Karpas-422 (cell line): ENCODE measurements around the gene LZTR1. TPM values are rescaled to one million over a fixed set of nuclear protein-coding genes. Genes with fewer than 3 reads are reported as not detected.

ENCODE experiments used
- small RNA-seq: library from RNA; depleted of rRNA; stranded (forward); fragments of <200 nt; gene quantifications from one replicate; pipeline ENCODE3, GENCODE V24; 2014
- total RNA-seq: library from RNA; depleted of rRNA; stranded (reverse); fragments of >200 nt; shearing (Covaris generic); gene quantifications from 2 replicates; pipeline ENCODE4 v1.2.3, GENCODE V29; 2014; ENCODE audit warnings: low replicate concordance; rRNA removed

The LZTR1 gene
- total RNA-seq, 1 experiment from 2014 or later, result 22.4 TPM

Small RNA genes within 50 kb of the gene (small RNA-seq; reads per million reads assigned to genes)
- gene MIR649, result not detected

Other genes with a start within 250 kb of the LZTR1 start
- not detected in 2 replicates for gene SERPIND1, start 208.2 kb upstream of the LZTR1 start, total RNA-seq
- gene PI4KA, start 123.5 kb upstream of the LZTR1 start, total RNA-seq, result 66.1 and 80.7 TPM in 2 replicates
- 10.1 and 17.4 TPM in 2 replicates for gene SNAP29, start 123.3 kb upstream of the LZTR1 start, total RNA-seq
- gene CRKL, start 64.9 kb upstream of the LZTR1 start, total RNA-seq, result 42.0 and 58.4 TPM in 2 replicates
- gene AIFM3, start 15.0 kb upstream of the LZTR1 start, total RNA-seq, result 0.40 TPM in 1 of 2 replicates, not detected in the other
- 33.7 and 43.9 TPM in 2 replicates for gene THAP7, start 19.8 kb downstream of the LZTR1 start, total RNA-seq
- gene P2RX6, start 32.9 kb downstream of the LZTR1 start, total RNA-seq, result 1.6 and 2.0 TPM in 2 replicates
- not detected in 2 replicates for gene SLC7A4, start 50.3 kb downstream of the LZTR1 start, total RNA-seq
- not detected in 2 replicates for gene LRRC74B, start 63.6 kb downstream of the LZTR1 start, total RNA-seq